Measurements from ENCODE around the gene CD1C. TPM values are rescaled to one million over a fixed set of nuclear protein-coding genes. Genes with fewer than 3 reads are reported as not detected.
"Not testable (repeated sequence)": the region's sequence is repeated elsewhere in the genome, so short reads cannot be mapped to it uniquely, and the experiment has no call there.

CD1C gene
- not detected for polyA plus RNA-seq (2013, experiment 1 of 2; ENCODE audit: insufficient read length)
- not detected for polyA plus RNA-seq (2013, experiment 2 of 2; ENCODE audit: insufficient read length)

- DNase-seq, result no peak
Observed at GRCh38 chr1:158289811-158290210, at the start of gene CD1C. CD1C (plus strand) TSS chr1:158289923; CDS start chr1:158290065, 142 bp downstream.

DNA sequence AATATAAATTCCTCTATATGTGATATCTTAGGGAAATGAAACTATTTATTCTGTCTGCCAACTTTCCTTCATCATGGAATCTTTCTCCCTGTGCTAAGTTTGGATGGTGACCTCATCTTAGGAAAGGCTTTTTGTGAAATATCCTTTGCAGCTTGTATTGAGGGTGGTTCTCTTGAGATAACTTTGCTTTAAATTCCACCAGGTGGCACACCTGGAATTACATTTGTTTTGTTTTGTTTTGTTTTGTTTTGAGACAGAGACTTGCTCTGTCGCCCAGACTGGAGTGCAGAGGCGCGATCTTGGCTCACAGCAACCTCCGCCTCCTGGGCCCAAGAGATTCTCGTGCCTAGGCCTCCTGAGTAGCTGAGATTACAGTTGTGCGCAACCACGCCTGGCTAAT lies 43.1 kb upstream of the CD1C start:
- no peak for DNase-seq

DNA sequence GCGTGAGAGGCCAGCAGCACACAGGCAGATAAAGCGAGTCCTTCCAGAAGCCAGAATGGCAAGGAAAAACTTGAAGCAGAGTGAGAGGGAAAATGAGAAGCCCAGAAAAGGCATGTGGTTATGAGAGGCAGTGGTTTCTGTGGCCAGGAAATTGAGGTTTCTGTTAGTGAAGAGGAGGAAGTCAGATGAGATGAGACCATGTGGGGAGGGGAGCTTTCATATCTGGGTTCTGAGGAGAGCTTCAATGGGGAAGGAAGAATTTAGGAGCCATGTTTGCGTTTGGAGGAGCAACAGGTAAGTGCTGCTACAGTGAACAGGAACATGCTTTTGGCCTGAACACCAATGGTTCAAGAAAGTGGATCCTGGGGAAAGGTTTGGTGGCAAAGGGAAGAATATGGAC lies 41.6 kb upstream of the CD1C start:
- DNase-seq, result no peak

- DNase-seq, result no peak
Observed at GRCh38 chr1:158248771-158249170, 41.0 kb upstream of the CD1C start.

GRCh38 chr1:158249646-158250045 lies 40.1 kb upstream of the CD1C start:
- DNase-seq, result no peak

- no peak for DNase-seq
Observed at GRCh38 chr1:158251163-158251562, 38.6 kb upstream of the CD1C start.

GRCh38 chr1:158255656-158256055 lies 34.1 kb upstream of the CD1C start:
- no peak for DNase-seq

- DNase-seq, result not testable (repeated sequence)
Observed at GRCh38 chr1:158256747-158257146, 33.0 kb upstream of the CD1C start.

- no peak for DNase-seq
Observed at GRCh38 chr1:158257888-158258287, 31.8 kb upstream of the CD1C start.

GRCh38 chr1:158259117-158259516 lies 30.6 kb upstream of the CD1C start:
- DNase-seq, result no peak

- no peak for DNase-seq
Observed at GRCh38 chr1:158272681-158273080, 17.0 kb upstream of the CD1C start.

DNA sequence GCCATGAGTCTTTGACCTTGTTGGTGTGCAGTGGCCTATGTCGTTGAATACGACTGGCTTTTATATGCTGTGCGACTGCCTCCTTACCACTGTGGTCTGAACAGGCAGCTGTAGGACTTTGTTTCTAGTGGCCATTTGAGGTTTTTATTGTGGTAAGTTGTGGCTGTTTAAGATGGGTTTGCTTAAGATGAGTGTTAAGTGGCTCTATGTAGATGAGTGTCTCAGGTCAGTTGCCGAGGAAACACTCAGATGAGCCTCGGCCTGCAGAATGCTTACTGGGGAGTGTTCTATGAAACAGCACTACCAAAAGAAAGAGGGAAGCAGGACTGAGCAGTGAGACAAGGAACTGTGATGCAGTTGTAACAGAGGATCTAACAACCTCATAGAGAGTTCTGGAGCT lies 14.9 kb upstream of the CD1C start:
- no peak for DNase-seq

DNA sequence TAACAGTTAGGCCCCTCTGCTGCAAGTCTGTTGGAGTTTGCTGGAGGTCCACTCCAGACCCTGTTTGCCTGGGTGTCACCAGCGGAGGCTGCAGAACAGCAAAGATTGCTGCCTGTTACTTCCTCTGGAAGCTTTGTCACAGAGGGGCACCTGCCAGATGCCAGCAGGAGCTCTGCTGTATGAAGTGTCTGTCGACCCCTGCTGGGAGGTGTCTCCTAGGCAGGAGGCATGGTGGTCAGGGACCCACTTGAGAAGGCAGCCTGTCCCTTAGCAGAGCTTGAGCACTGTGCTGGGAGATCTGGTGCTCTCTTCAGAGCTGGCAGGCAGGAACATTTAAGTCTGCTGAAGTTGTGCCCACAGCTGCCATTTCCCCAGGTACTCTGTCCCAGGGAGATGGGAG lies 7.3 kb upstream of the CD1C start:
- not testable (repeated sequence) for DNase-seq

DNA sequence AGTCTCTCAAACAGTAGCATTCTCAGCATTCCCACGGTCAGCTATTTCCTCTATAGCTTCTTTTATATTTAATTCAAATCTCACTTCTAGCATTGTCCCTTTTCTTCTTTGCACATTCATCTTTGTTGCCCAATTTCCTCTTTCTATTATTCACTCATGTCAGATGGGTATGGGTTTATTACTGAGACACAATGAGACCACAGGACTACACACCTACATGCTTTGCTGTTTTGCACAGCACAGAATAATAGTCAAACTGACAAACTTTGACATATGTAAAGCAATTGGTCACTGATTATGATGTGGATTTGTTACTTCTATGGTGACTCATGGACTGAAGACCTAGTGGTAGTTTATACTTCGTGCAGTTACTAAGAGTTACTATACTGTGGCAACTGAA lies 5.8 kb upstream of the CD1C start:
- no peak for DNase-seq

DNA sequence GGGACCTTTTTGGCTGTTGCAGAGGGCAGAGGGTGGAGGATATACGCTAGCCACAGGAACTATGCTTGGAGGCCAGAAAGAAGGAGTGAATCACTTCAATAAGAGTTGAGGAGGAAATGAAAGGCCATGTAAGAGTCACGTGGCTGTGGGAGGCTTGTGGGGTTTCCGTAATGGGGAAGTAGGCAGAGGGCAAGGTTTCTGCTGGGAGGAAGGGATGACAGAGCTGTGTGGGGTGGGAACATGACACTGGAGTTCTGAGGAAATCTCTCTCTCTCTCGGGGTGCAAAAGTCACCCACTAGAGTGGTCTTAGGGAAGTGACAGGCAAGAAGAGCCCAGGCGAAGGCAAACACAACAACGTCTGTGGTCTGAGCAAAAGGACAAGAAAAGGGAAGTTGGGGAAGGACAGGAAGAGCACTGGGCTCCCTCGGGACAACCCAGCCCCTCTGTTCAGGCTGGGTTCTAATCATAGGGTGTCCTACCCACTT lies 3.9 kb upstream of the CD1C start:
- no peak for DNase-seq

DNA sequence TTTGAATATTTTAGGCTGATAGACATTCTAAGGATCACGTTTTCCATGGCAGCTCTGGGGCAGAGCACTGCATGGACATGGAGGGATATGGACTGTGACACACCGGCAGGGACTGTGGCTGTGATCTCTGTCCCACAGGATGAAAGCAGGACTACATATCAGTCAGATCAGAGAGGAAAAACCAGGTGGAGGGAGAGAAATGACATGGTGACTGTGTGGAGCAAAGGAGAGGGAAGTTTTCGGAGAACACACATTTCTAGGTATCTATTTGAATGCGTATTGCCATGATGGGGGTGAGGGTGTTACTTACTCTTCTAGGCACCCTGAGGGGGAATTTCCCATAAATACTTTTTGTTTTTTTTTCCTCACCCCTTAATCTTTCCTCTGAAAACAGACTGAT lies 3.2 kb upstream of the CD1C start:
- no peak for DNase-seq

DNA sequence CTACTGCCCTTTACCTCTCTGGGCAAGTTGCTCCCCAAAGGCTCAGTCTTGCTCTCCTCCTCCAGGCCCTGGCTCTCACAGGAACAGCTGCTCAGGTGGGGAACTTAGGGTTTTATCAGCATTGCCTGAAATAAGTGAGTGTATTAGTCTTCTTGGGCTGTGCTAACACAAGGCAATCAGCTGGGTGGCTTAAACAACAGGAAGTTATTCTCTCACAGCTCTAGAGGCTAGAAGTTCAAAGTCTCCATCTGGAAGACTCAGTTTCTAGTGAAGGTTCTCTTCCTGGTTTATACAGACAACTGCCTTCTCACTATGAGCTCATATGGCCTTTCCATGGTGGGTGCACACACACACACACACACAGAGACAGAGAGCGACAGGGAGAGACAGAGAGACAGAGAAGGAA lies 2.8 kb upstream of the CD1C start:
- DNase-seq, result no peak

DNA sequence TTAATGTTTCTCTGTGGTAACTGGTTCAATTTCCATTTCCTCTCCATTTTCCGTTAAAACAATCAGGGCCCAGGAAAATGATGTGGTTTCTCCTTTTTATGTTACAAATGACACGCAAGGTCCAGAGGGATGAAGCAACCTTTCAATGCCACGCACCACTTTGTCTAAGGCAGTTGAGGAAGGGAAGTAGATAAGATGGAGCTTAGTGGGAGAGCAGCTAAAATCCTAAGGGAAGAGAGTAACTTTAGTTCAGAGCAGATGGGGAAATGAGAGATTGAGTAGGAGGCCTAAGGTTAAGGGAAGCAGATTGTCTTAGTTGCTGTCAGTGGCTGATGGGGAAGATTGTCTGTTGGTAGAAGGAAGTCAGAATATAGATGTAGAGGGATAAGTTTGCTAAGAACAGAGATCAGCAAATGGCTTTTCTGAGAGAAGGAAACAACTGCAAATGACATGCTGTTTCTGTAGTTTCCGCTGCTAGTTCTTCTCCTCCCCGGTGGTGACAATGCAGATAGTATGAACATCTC lies 660 bp downstream of the CD1C start:
- no peak for DNase-seq

- DNase-seq, result no peak
Observed at GRCh38 chr1:158295791-158296190, 6.1 kb downstream of the CD1C start.

- no peak for DNase-seq
Observed at GRCh38 chr1:158310623-158311022, 20.9 kb downstream of the CD1C start.

- DNase-seq, result no peak
Observed at GRCh38 chr1:158311066-158311465, 21.3 kb downstream of the CD1C start.

DNA sequence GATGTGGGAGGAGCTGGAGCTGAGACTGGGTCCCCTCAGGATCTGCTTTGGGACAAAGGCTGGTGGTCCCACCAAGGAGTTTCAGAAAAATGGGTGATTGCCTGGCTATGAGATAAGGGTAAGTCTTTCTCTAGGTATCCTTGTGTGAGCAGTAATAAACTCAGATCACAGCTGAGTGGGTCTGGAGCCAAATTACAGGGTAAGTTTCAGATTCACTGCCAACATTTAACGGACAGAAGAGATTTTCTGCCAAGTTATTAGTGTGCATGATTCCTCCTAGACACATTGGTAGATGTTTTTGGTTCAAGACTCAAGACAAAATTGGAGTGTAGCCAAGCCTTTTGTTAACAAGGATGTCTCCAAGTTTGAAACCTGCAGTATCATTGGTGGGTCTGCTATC lies 34.1 kb downstream of the CD1C start:
- no peak for DNase-seq

GRCh38 chr1:158324395-158324794 lies 34.7 kb downstream of the CD1C start:
- DNase-seq, result no peak

GRCh38 chr1:158327481-158327880 lies 37.8 kb downstream of the CD1C start:
- no peak for DNase-seq

DNA sequence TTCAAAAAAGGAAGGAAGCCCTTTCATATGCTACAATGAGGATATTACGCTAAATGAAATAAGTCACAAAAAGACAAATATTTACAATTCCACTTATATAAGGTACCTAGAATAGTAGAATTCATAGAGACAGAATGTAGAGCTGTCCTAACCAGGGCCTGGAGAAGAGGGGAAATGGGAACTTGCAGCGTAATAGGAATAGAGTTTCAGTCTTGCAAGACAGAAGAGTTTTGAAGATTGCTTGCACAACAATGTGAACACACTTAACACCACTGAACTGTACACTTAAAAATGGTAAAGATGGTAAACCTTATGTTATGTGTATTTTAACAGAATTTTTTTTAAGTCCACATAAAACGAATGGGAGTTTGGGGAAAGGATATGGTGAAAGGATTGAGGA lies 38.7 kb downstream of the CD1C start:
- DNase-seq, result no peak

Measured in fibroblast of skin of abdomen (primary cell).